NCI-H1092 treated with DMSO at 0.1 percent for 48 hours (cell line): Measurements from ENCODE around the gene PDE6H.

Experiments
- DNase-seq: peaks from one replicate; lab custom pipeline; 2025; lab: John Stamatoyannopoulos, UW

The PDE6H gene

DNA sequence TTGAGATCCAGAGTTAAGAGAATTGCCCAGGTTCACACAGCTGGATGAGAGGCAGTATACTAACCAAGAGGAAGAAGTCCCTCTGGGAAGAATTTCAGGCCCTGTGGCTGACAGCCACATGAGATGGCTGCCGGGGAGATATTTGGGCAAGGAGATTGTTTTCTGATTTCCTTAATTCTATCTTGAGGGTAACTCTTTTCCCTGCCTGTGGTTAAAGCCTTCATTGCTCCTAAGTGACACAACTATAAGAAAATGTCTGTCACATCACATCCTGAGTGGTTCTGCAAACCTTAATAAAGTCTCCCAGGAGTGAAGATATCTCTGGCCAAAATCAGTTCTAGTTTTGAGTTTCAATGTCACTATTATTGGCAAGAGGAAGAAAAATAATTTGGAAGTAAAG, 21.0 kb upstream of the PDE6H start:
- DNase-seq, result no peak

DNA sequence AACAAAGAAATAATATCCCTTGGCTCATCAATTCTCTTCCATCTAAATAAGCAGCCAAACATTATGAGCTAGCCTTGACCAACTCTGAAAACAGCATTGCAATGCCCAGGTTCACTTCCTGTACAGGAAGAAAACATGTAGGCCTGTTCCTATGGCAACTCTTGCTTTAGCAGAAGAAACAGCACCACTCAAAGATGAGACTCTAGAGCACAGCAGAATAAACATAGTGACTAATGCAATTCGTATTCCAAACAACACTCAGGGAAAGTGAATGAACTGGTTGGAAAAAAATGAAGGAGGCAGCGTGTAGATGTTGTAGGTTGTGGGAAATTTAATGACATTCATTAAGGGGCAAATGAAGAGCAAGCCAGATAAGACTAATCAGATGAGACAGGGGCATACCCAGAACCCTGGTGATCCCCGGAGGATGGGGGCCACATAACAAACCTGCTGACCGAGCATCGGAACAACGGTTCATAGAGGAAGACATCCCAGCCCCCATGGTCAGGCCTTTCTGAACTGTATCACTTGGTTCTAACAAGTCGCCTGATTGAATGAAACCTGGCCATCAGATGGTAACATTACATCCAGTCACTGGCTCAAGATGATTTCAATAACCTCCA, 20.4 kb upstream of the PDE6H start:
- no peak for DNase-seq

DNA sequence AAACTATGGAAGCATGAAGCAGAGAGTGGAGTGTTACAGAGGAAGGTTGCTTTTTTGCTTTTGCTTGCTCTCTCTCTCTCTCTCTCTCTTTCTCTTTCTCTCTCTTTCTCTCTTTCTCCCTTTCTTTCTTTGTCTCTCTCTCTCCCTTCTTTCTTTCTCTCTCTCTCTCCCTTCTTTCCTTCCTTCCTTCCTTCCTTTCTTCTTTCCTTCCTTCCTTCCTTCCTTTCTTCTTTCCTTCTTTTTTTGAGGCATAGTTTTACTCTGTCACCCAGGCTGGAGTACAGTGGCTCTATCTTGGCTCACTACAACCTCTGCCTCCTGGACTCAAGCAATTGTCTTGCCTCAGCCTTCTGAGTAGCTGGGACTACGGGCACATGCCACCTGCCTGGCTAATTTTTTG, 19.1 kb upstream of the PDE6H start:
- DNase-seq, result no peak

- no peak for DNase-seq
Observed at GRCh38 chr12:14954269-14954668, 18.6 kb upstream of the PDE6H start.

GRCh38 chr12:14956024-14956891, 16.6 kb upstream of the PDE6H start:
- DNase-seq, result no peak

DNA sequence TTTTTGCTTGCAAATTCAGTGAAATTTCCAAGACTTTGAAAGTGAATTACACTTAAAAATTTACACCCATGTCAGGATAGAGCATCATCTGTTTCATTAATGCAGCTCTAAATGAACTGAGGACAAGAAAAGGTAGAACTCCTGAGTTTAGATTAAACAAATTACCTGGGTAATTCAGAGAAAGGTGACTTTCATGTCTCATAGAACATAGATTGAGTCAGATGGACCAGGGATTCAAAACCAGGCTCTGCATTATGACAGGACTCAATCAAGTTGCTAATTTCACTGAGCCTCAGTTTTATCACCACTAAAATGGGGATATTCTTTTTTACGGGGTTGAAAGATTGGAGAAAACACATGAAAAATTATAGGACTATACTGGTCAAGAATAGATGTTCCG, 15.9 kb upstream of the PDE6H start:
- no peak for DNase-seq

GRCh38 chr12:14957551-14958168, 15.2 kb upstream of the PDE6H start:
- DNase-seq, result no peak

GRCh38 chr12:14958361-14959125, 14.3 kb upstream of the PDE6H start:
- DNase-seq, result no peak

DNA sequence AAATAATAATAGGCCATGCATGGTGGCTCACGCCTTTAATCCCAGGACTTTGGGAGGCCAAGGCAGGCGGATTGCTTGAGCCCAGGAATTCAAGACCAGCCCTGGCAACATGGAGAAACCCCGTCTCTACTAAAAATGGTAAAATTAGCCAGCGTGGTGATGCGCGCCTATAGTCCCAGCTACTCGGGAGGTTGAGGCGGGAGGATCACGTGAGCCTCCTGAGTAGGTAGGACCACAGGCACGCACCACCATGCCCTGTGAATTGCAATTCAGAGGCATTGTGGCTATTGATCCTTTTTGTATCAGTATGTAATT, 13.8 kb upstream of the PDE6H start:
- DNase-seq, result no peak

DNA sequence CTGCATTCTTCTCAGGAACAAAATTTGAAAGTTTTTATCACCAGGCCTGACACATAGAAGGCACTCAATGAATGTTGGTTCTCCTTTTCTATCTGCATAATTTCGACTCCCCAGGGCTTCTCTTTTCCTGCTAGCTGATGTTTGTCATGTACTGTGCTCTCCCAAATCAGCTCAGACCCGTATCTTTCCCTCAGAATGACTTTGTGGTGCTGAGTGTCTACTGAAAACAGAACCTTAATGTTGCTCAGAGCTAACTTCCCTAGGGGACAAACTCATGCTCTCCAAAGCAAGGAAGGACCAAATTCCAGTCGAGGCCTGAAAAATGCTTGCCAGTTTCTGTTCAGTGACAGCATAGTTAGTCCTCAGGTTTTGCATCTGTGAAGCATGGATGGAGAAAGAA, 13.4 kb upstream of the PDE6H start:
- no peak for DNase-seq

DNA sequence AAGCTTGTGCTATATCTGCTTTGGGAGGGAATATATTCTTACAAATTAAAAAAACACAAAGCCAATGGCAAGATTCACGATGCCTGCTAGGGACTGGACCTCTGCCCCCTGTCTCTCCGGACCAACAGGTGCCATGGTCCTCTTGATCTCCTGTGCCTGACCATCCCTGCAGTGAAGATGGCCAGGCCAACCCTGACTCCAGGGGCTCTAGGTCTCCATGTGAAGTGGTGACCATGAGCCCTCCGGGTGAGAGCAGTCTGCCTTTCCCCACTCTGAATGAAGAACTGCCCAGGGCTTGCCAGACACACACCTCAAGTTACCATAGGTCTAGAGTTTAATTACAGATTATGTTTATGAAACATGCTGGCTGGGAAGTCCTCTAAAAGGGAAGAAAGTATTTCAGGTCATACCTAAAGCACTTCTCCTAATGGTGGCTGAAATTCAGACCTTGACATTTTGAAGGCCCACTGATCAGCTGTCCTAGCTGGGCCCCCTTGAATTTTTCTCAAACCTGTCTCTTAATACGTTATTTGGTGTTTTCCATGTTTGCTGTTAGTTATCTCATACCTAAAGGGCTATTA, 12.8 kb upstream of the PDE6H start:
- no peak for DNase-seq

DNA sequence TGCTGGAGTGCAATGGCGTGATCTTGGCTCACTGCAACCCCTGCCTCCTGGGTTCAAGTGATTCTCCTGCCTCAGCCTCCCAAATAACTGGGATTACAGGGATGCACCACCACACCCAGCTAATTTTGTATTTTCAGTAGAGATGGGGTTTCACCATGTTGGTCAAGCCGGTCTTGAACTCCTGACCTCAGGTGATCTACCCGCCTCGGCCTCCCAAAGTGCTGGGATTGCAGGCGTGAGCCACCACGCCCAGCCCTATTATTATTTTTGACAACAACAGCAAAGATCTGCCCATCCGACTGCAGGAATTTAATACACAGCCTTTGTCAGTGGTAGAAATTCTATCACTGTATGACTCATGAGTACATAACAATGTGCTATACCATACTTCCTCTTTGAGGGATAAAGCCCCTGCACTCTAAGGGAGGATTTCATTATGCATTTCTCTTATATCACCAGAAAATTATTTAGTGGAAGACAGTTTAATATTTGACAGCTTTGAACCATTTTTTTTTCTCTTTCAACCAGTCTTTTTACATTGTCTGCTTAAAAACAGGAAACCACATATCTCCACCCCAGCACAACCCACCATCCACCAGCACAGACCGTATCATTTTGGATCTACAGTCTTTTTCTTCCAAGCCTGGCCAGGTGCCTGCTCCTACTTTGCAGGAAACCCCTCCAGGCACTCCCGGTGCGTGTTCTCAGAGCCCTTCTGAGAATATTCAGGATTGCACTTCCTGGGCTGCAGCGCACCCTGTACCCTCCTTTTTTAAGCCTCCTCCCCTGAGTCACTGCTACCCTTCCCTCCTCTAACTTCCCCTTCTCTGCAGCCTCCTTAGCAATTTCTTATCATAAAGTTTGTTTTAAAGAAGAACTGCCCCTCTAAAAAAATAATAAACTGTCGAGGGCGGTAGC, 12.0 kb upstream of the PDE6H start:
- DNase-seq, result no peak

DNA sequence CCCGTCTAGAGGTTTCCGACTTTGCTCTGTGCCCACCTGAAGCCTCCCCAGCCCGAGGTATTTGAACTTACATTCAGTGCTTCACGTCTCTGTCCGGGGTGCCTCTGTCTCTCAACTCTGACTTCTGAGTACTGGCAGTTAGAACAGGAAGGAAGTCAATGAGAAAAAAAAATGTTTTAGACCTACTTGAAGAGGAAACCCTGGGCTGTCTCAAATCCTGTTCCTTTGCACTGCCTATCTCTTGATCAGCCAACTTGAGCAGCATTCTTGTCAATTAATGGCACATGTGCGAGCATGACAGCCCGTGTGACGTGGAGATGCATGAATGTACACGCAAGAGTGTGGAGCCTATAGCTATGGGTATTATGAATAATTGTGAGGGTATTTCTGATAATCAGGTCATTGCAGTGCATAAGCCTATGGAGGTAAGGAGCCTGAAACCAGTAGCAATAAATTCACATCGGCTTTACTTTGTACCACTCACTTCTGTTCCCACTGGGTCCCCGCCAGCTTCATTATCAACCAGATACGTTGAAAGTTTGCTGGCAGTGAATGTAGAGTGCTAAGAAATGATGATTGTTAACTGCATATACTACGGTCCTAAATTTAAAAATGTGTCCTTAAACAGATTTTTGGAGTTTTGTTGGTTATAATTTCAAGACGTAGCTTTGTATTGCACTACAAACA, 11.2 kb upstream of the PDE6H start, which contains the start of gene ARHGDIB:
Gene ARHGDIB (minus strand): TSS at position 136 of the 687 bp plus-strand sequence. CDS start 10,889 bp downstream, outside the sequence.
- no peak for DNase-seq

DNA sequence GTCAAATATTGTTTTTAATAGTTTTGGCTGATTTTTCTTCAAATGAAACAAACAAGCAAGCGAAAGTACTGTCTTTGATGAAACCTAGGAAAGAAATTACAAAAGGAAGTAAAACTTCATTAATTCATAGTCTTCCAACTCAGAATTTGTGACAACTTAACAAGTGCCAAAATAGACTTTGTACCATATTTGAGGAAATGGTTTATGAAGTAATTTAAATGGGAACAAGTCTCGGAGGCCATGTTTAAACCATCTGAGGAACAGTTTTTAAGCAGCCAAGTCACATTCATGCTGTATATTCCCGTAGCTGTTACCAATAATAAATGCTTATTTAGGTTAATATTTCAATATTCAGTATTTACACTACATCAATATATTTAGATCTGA, 10.7 kb upstream of the PDE6H start:
- no peak for DNase-seq

GRCh38 chr12:14962797-14963196, 10.0 kb upstream of the PDE6H start:
- DNase-seq, result no peak

GRCh38 chr12:14963520-14963919, 9.3 kb upstream of the PDE6H start:
- DNase-seq, result no peak

DNA sequence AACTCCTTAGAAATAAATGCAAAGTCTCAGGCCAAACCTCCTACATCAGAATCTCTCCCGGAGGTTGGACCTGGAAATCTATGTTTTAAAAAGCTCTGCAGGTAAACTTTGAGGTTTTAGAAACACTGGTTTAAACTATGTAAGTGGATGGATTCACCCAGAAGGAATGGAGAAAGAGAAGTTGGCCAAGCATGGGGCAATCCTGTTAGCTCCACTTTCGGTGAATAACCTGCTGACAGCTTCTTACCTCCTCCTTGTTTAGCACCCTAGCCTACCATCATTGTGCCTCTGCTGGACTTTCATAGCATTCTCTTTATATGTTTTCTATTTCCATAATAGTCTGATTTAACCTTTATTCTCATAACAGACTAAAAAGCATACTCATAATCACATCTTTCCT, 8.4 kb upstream of the PDE6H start:
- DNase-seq, result no peak

- no peak for DNase-seq
Observed at GRCh38 chr12:14965221-14965620, 7.6 kb upstream of the PDE6H start.

DNA sequence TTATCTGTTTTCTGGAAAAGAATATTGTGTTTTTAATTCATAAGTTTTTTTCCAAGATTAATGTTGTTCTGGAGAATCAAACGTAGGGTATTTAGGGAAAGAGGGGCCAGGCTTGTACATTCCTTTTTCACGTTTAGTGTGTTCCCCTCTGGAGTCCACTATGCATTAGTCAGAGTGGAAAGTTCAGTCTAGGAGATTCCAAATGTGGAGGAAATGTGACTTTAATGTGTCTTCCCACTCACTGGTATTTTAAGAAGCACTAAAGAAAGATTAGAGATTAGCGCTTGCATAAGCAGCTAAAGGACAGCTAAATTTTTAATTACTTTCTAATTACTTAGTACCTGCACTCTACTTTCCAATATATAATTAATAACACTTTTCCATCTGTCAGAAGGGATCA, 4.4 kb upstream of the PDE6H start:
- DNase-seq, result no peak

DNA sequence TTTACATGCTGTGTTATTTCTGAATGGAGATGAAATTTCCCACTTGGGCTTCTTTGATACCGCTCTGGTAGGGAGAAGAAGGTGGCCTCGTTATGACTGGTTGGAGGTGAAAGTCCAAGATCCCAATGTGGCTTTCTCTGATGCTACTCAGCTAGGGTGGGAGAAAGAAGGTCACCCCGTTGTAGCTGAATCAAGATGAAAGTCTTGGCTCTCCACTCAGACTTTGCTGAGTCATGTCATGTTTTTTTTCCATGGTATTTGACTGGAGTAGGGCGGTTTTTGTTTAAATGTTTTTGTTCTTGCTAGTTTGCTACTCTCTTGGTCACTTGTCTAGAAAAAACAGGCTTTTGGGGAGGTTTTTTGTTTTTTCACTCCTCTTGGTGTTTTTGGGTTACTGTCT, 2.4 kb upstream of the PDE6H start:
- no peak for DNase-seq

DNA sequence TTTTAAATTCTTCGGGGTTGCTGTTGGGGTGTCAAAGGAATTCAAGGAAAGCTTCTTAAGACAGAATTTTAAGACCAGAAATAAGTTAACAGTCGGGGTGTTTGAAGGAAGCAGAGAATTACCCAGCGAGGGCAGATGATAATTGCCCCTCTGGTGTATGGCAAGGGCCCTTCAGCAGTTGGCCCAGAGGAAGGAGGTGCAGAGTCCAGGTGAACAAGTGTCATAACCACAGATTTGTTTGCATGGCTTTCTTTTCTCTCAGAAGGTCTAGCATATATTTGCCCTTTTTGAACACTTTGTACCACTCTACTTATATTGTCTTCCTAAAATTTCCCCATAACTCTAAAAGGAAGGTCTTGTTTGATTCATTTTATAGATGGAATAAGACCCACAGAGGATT, 1.8 kb downstream of the PDE6H start:
- DNase-seq, result no peak
